GM21786 (cell line): ENCODE results near the gene IQSEC1.

ENCODE experiments used
- ATAC-seq: cut with Tn5 transposase; IDR thresholded peaks from one replicate; pipeline ENCODE4 v1.9.1; 2021; ENCODE audit not compliant: unreplicated experiment

IQSEC1 gene

DNA sequence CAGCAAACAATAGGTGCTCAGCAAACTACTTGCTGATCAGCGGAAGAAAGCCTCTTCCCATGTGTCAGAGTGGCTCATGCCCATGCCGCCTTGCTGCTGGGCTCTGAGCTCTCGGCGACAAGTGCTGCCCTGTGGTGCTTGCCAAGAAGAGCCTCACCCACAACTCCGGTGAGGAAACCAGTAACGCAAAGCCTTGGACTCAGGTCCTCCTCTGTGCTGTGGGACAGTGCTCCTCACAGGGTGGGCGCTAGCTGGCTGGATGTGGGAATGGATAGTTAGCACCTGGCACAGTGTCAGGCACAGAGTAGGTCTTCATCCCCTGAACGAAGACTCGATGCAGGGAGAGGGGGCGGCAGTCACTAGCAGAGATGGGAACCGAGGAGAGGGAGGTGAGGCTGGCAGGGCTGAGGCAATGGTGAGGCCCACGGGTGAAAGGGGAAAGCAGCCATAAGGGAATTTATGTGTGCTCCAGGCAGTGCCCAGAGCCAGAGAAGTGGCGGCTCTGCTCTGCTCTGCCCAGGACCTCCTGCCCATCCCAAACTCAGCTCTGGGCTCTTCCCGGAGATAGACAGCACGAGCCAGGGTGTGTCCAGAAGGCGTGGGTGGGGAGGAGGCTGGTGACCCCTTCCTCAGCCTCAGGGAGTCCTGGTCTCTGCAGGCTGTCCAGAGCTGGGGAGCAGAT lies 55.7 kb downstream of the IQSEC1 start:
- ATAC-seq = no peak

GRCh38 chr3:13016721-13017255 lies 56.4 kb downstream of the IQSEC1 start:
- no peak for ATAC-seq

GRCh38 chr3:13016083-13016720 lies 57.0 kb downstream of the IQSEC1 start:
- peak; percentile 31 for ATAC-seq

GRCh38 chr3:13015286-13016082 lies 57.7 kb downstream of the IQSEC1 start:
- no peak for ATAC-seq

- ATAC-seq = no peak
Observed at GRCh38 chr3:13014755-13015285, 58.4 kb downstream of the IQSEC1 start.

GRCh38 chr3:13013994-13014754 lies 59.1 kb downstream of the IQSEC1 start:
- peak; percentile 7 for ATAC-seq

- ATAC-seq = no peak
Observed at GRCh38 chr3:13013566-13013965, 59.7 kb downstream of the IQSEC1 start.

DNA sequence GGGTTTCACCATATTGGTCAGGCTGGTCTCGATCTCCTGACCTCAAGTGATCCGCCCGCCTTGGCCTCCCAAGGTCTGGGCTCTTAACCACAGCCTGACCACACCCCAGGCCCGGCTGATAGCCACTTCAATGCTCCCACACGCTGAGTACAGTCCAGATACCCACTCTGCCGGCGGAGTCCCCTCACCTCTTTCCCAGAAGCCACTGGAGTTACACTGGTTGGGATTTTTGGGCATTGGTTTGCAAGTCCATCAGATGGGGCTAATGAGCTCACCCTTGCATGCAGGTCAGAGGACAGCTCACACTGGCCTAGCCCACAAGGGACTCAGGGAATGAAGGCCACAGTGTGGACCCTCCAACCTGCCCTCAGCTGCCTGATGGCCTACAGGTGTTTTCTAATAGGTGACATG lies 60.1 kb downstream of the IQSEC1 start:
- no peak for ATAC-seq

- peak; percentile 35 for ATAC-seq
Observed at GRCh38 chr3:13012221-13012691, 61.0 kb downstream of the IQSEC1 start.

DNA sequence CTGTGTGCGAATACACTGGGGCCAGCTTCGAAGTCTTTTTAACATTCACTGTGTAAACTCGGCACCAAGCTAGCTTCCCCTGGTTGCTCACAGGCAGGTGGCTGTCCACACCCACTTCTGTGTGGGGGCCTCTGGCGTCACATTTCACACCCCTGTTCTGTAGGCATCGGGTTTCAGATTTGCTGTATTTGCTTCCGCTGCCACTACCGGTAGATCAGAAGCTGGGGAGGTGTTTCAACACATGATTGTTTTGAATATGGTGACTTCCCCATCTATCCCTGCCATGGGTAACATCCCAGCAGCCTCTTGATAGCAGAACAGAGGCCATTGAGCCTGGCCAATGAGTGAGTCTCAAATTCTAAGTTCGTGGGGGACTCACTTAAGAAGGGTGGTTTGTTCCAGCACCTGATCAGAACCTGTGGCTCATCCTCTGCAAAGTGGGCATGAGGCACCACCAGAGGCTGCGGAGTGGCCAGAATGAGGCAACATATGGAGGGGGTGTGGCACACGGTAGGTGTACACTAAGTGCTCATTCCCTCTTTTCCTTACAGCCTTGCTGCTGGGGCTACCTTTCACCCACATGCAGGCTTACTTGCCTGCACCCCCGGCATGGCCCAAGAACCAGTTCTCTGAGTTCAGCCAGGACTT lies 61.5 kb downstream of the IQSEC1 start:
- ATAC-seq = peak; percentile 46

DNA sequence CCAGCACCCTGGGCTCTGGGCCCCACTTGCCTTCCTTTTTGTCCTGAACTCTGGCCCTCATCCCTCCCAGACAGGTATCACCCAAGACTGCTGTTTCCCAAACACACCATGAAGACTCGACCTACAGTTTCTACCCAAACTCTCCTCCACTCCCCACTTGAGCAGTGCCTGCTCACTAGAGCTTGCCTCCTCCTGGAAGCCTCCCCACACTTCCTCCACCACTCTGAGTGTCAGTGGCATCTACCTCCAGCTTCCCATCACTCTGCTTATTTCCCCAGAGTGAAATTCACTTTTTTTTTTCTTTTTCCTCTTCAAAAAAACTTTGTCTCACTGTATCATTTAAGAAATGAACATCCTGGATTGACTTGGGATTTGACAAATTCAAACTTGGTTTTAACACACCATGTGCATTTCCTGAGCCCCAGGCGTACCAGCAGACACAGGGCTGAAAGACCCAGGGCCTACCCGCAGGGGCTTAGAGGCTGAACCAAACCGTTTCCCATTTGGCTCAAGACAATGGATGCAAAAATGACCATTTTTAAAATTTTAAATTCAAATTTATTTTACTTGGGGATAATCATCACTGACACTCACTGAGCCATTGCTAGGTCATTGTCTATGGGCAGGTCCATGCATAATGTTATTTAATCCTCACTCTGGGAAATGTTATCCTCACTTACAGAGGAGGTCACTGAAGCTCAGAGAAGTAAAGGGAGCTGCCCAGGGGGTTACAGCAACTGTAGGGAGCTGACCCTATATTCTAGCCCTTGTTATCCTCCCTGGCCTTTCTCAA lies 62.3 kb downstream of the IQSEC1 start:
- no peak for ATAC-seq

- no peak for ATAC-seq
Observed at GRCh38 chr3:13009946-13010315, 63.3 kb downstream of the IQSEC1 start.

DNA sequence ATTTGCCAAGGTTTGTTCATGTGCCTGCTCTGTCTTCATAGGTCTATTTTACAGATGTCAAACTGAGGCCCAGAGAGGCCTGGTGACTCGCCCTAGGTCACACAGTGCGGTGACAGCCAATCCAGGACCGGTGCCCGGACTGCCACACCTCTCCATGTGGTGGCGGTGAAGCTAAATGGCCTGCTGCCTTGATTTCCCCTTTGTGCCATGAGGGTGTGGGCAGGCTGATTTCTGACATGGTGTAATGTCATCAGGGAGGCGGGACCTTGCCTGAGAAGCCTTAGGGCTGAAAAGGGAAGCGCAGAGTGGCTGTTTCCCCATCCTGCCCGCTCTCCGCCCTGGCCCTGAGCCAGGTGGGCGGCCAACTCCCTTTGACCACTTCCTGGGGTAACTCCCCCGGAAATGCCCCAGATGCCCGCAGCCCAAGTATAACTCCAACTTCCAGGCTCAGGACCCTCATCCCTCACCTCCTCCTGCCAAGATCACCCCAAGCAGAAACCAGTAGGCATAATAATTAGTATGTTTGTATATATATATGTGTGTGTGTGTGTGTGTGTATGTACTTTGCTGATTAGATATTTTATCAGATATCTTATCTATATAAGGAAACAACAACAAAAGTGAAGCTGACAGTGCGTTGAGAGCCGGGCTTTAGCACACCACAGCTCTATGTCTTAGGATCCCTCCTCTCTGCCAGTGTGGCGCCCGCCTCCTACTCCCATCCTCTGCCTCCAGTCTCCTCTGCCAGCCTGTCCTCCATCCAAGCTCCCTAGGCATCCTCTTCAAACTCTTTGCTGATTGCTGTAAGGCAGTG lies 63.9 kb downstream of the IQSEC1 start:
- peak; percentile 16 for ATAC-seq

DNA sequence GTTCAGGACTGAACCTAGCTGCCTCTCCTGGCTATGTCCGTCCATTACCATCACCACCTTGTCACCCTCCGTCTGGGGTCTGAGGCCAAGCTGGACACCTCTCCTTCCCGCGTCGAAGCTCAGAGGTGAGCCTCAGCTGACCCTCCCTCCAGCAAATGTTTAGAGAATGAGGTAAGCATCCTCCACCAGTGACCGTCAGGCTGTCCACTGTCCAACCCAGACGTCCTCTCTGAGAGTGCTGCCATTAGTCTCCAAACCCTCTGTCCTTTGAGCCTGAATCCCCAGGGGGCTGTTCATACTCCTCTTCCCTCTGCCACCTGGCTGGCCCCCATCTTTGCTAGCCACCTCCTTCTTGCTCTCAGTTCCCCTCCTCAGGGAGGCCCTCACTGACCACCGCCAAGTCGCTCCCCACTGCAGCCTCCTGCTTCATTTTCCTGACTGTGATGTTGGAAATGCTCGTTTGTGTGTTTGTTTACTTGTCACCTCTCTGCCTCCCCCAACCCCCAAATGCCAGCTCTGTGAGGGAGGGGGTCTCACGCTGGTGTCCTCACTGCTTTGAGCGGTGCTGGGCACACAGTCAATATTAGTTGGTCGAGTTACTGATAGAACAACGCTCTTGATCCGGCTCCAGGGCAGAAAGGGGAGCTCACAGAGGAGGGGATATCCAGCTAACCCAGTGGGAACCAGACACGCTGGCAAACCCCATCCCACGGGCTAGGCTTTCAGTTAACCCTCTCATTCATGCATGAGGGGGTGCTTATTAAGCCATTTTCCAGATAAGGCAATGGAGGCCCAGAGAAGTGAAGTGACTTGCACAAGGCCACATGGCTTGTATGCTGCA lies 64.9 kb downstream of the IQSEC1 start:
- no peak for ATAC-seq

- no peak for ATAC-seq
Observed at GRCh38 chr3:13007251-13007941, 65.8 kb downstream of the IQSEC1 start.

DNA sequence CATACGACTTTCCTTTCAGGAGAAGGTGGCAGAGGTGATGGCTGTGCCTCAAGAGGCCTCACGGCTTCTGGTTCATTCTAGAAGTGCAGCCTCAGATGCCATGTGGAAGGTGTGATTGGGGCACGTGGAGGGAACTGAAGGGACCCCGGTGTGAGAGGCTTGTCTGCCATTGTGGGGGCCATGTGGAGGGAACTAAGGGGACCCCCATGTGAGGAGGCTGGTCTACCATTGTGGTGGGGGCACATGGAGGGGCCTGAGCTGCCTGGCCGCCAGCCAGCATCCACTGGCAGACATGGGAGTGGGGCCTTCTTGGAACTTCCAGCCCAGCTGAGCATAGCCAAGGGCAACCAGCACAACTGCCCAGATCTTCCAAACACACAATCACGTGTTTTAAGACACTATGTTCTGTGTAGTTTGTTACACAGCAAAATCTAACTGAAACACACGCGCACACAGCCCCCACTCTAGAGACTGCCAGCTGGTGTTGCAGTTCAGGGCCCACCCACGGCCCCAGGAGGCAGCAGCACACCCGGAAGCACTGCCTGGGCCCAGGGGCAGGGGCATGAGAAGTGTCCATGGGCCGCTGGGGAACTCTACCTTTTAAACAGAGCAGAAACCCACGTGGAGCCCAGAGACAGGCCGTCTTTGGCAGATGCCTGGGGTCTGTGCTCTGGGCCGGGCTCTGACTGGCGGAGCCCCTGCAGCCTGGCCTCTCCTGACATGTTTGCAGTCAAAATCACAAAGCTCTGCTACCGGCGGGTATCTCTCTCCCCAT lies 66.8 kb downstream of the IQSEC1 start:
- ATAC-seq = no peak
